Left ventricle myocardium superior (tissue), 1 donor: ENCODE measurements around the gene FAM171A1. TPM values are rescaled to one million over a fixed set of nuclear protein-coding genes. Genes with fewer than 3 reads are reported as not detected.
A peak's percentile ranks its signal among the peaks of the same experiment; 100 is the strongest.

Source experiments
- ATAC-seq: fragments of 200-7000 bp; cut with Tn5 transposase; one replicate; pipeline ENCODE4 v1.9.1; 2020; ENCODE audit warnings: mild to moderate bottlenecking, moderate library complexity
- DNase-seq: peaks from one replicate; pipeline ENCODE4 v3.0.0-alpha.2; 2020
- intact Hi-C: fragments of 100-400 bp; cut with micrococcal nuclease; formaldehyde crosslinking; loops from one replicate; pipeline ENCODE4 v1.11.0; 2022
- total RNA-seq: library from RNA; stranded (reverse); fragmentation: NEBNext Ultra II Directional; extraction: Animal tissue kit (Norgen Biotek cat#: 25700); gene quantifications from one replicate; pipeline ENCODE4 v1.2.1, GENCODE V29; 2021
- donor health status: DM: no; HTN: yes; CAD: no; lungs with severe emphysema.

FAM171A1 gene
- total RNA-seq, 1 donor from 2014 or later, result 11.6 TPM

- ATAC-seq (no peak), DNase-seq (no peak)
- intact Hi-C loops, result no loop called here
Observed at GRCh38 chr10:15324611-15325010, 46.5 kb downstream of the FAM171A1 start.

- intact Hi-C loops, result no loop called here
- ATAC-seq (no peak), DNase-seq (no peak)
Observed at GRCh38 chr10:15324113-15324512, 47.0 kb downstream of the FAM171A1 start.

- DNase-seq (no peak), ATAC-seq (no peak)
- intact Hi-C loops, result no loop called here
Observed at GRCh38 chr10:15322356-15322755, 48.7 kb downstream of the FAM171A1 start.

- intact Hi-C loops, result no loop called here
- DNase-seq (peak; percentile 67), ATAC-seq (peak; percentile 73)
Observed at GRCh38 chr10:15321431-15322341, 49.4 kb downstream of the FAM171A1 start.

- intact Hi-C loops, result no loop called here
- ATAC-seq, result no peak
- no peak for DNase-seq
Observed at GRCh38 chr10:15320522-15321203, 50.4 kb downstream of the FAM171A1 start.

- no peak for DNase-seq
- no peak for ATAC-seq
- intact Hi-C loops, result no loop called here
Observed at GRCh38 chr10:15320118-15320517, 51.0 kb downstream of the FAM171A1 start.

- intact Hi-C loops, result no loop called here
- ATAC-seq, result no peak
Observed at GRCh38 chr10:15316871-15317464, 54.1 kb downstream of the FAM171A1 start.

GRCh38 chr10:15316145-15316544, 54.9 kb downstream of the FAM171A1 start:
- DNase-seq, result no peak
- ATAC-seq, result no peak
- intact Hi-C loops, result no loop called here

More at GRCh38 chr10:15316871-15317464, 54.1 kb downstream of the FAM171A1 start:
- DNase-seq, result no peak

- intact Hi-C loops, result no loop called here
- DNase-seq (no peak), ATAC-seq (no peak)
Observed at GRCh38 chr10:15315286-15315685, 55.8 kb downstream of the FAM171A1 start.

GRCh38 chr10:15314482-15315045, 56.5 kb downstream of the FAM171A1 start:
- intact Hi-C loops, result no loop called here
- DNase-seq (no peak), ATAC-seq (no peak)

- ATAC-seq, result peak; percentile 85
- intact Hi-C loops, result no loop called here
- peak; percentile 56 for DNase-seq
Observed at GRCh38 chr10:15313843-15314242, 57.2 kb downstream of the FAM171A1 start.

GRCh38 chr10:15313047-15313446, 58.0 kb downstream of the FAM171A1 start:
- ATAC-seq (peak; percentile 49), DNase-seq (peak; percentile 54)
- intact Hi-C loops, result no loop called here

GRCh38 chr10:15311569-15312280, 59.4 kb downstream of the FAM171A1 start:
- intact Hi-C loops, result no loop called here
- DNase-seq, result no peak
- ATAC-seq, result no peak

- intact Hi-C loops, result no loop called here
- ATAC-seq, result no peak
- no peak for DNase-seq
Observed at GRCh38 chr10:15310776-15311568, 60.1 kb downstream of the FAM171A1 start.

GRCh38 chr10:15309221-15309620, 61.9 kb downstream of the FAM171A1 start:
- ATAC-seq, result no peak

GRCh38 chr10:15306735-15307280, 64.3 kb downstream of the FAM171A1 start:
- intact Hi-C loops, result no loop called here
- ATAC-seq (no peak), DNase-seq (no peak)

More at GRCh38 chr10:15309221-15309620, 61.9 kb downstream of the FAM171A1 start:
- no peak for DNase-seq
- intact Hi-C loops, result no loop called here

- DNase-seq, result no peak
- intact Hi-C loops, result no loop called here
- ATAC-seq, result no peak
Observed at GRCh38 chr10:15305634-15306033, 65.5 kb downstream of the FAM171A1 start.

GRCh38 chr10:15305161-15305560, 65.9 kb downstream of the FAM171A1 start:
- intact Hi-C loops, result no loop called here
- DNase-seq (no peak), ATAC-seq (no peak)
